ES-I3 (cell line): ENCODE measurements around the gene GID4.

Experiments used
- H3K36me3 ChIP-seq: 2 replicates; pipeline ENCODE4 v1.6.1; 2013; ENCODE audit warnings: mild to moderate bottlenecking, low read length, control low read depth, moderate library complexity; ENCODE audit not compliant: insufficient read depth
- H3K4me1 ChIP-seq: 2 replicates; pipeline ENCODE4 v1.6.1; 2013; ENCODE audit warnings: mild to moderate bottlenecking, control low read depth, low read length; ENCODE audit not compliant: insufficient read depth
- H3K9ac ChIP-seq: 2 replicates; pipeline ENCODE4 v1.6.1; 2013; ENCODE audit warnings: low read depth, mild to moderate bottlenecking, low read length, moderate library complexity
- H3K9me3 ChIP-seq: 2 replicates; pipeline ENCODE4 v1.6.1; 2013; ENCODE audit warnings: mild to moderate bottlenecking, low read length, moderate library complexity; ENCODE audit not compliant: control insufficient read depth, insufficient read depth

GID4 gene

DNA sequence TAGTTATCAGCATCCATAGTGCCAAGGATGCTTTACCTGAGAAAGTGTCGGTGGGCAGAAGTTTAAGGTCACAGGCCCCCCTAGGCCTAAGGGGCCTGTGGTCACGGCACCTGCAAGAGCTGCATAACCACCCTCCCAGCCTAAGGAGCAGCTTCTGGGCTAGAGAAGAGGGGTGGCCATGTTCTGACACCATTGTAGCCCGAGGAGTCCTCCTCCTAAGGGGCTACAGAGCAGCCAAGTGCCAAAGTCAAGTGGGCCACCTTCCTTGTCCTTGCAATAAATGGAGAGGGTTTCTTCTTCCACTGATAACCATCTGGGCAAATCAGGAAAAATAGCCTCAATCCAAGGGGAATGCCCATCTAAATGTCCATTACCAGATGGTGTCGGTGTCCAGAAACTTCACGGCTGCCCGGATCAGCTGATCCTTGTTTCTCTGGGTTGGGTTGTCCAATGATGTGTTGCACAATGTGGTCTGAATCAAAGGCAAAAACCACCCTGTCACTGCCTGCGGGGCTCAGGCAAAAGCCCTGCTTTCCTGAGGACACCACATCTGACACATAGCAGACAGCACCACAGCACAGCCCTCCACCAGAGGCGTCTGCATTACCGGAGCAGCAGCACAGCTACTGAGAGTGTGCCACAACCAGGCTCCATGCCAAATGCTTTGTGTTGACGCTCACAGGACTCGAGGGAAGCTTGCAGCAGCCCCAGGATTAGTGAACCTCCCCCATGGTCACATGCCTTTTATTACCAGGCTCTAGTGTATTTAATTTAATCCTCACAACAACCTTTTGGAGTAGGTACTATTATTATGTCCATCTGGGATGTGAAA lies 13.0 kb upstream of the GID4 start:
- H3K9me3 ChIP-seq, result no peaks in the 10 kb centered on the region
- no peak overlapping the region for H3K9ac ChIP-seq
- no peaks in the 10 kb centered on the region; the same call in 1 of the 2 replicates for H3K36me3 ChIP-seq
- no peaks in the 10 kb centered on the region for H3K4me1 ChIP-seq

DNA sequence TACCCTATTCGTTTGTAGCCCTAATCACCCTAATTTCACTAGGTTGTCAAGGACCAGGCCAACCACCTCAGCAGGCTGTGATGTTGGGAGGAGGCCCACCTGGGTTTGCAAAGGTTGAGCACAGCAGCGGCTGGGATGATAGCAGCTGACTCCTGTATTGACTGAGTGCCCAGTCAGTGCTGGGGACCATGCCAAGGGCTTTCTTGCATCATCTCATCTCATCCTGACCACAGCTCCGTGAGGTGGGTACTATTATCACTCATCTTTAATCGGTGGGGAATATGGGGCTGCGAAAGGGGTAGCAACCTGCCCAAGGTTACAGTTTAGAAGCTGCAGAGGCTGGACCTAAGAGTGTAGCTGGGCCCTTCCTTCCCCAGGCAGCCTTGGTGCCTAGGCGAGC lies 11.9 kb upstream of the GID4 start:
- H3K4me1 ChIP-seq, result no peaks in the 10 kb centered on the region
- no peaks in the 10 kb centered on the region; the same call in 1 of the 2 replicates for H3K36me3 ChIP-seq
- H3K9ac ChIP-seq, result no peak overlapping the region
- H3K9me3 ChIP-seq, result no peaks in the 10 kb centered on the region

DNA sequence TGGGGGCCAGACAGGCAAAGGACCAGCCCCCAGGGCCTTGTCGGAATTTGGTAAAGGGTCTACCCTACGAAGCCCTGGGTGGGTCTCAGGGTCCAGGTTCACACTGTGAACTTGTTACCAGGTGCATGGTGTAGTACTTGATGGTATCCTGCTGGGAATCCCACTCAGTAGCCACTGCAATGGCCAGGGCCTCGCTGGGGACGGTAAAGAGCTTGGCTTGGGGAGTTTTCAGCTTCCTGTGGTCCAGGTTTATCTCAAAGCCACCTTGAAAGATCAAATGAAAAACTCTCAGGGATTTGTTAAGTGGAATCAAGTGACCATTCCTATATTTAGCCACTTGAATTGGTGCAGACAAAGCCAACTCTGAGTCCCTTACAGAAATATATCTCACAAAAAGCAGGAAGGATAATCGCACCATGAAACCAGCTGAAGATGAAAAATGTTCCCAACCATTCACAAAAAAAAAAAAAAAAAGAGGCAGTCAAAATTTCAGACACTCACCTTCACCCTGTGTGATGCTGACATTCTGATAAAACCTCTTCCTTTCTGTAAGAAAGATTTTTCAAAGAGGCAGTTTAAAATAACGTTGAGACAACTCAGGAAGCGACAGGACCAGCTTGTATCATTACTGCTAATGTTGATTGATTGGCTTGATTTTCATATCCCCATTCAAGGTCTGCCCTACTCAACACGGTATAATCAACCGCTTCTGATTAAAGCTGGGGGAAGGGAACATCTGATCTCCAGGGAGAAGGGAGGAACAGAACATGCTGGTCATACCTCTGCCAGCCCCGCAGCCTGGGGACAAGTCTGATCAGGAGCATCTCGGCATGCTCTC lies 10.9 kb upstream of the GID4 start:
- Histone ChIP-seq H3K36me3 (no peaks in the 10 kb centered on the region; the same call in 1 of the 2 replicates), H3K9ac (no peak overlapping the region), H3K4me1 (no peaks in the 10 kb centered on the region), H3K9me3 (no peaks in the 10 kb centered on the region)

DNA sequence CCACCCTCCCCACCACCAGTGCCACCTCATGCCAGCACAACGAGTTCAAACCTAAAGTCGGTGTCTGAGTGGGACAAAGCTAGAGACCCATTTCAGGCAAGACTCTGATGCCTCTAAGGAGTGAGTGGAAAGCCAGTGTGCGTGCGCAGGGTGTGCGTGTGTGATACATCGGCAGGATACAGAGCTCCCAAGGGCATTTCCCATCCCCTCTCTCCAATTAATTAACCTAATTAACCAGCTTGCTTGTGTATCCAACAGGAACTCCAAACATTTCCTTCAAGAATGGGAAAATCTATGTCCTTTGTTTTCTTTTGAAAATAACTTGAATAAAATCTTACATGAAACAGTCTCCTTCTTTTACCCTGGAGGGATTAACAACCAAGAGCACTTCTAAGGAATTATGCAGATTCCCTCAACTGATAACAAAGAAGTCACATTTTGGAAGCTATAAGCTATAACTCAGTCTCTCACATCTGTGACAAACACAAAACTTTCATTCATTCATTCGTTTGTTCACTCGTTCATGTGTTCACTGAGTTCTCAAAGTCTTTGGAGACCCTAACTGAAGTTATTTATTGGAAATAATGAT lies 10.2 kb upstream of the GID4 start:
- Histone ChIP-seq H3K36me3 (no peaks in the 10 kb centered on the region; the same call in 1 of the 2 replicates), H3K4me1 (no peaks in the 10 kb centered on the region), H3K9me3 (no peaks in the 10 kb centered on the region), H3K9ac (no peak overlapping the region)

DNA sequence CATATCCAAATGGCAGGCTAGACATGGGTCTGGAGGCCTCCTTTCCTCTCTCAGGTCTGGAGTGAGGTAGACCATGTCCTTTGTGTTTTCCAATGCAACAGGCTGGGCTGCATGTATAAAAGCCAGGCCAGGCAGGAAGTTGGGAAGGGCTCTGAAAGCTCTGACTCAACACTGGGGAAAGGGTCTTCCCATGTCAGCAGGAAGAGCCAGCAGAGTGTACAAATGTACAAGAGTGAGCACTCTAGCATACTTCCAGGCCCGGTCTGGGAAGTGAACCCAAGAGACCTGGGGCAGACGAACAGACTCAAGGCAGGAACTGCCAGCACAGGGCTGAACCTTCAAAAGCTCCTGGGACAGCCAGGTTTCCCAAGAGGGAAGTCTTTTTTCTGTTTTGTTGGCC lies 7.3 kb upstream of the GID4 start:
- Histone ChIP-seq H3K9ac (no peak overlapping the region), H3K9me3 (no peaks in the 10 kb centered on the region), H3K36me3 (no peaks in the 10 kb centered on the region; the same call in 1 of the 2 replicates), H3K4me1 (no peaks in the 10 kb centered on the region)

DNA sequence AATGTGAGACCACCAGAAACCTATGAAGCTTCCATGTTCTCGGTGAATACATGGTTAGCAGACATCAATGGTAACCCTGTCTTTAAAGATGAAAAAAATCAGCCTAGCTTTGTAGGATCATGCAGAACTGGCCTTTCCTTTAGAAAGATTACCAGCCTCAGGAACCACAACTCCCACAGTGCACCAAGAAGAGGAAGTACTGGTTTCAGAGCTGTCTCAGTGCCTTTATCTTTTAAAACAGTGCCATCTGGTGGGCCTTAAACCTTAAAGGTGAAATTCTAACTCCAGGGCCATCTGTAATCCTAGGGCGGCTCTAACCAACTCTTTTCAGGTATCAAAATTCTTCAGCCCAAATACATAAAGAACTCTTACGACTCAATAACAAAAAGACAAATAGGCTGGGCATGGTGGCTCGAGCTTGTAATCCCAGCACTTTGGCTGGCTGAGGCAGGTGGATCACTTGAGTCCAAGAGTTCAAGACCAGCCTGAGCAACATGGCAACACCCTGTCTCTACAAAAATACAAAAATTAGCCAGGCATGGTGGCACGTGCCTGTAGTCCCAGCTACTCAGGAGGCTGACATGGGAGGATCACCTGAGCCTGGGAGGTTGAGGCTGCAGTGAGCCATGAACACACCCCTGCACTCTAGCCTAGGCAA lies 5.6 kb upstream of the GID4 start:
- peaks cover 6% of the 10 kb centered on the region; the same call in 1 of the 2 replicates for H3K4me1 ChIP-seq
- no peaks in the 10 kb centered on the region; the same call in 1 of the 2 replicates for H3K36me3 ChIP-seq
- H3K9me3 ChIP-seq, result no peaks in the 10 kb centered on the region
- no peak overlapping the region for H3K9ac ChIP-seq

DNA sequence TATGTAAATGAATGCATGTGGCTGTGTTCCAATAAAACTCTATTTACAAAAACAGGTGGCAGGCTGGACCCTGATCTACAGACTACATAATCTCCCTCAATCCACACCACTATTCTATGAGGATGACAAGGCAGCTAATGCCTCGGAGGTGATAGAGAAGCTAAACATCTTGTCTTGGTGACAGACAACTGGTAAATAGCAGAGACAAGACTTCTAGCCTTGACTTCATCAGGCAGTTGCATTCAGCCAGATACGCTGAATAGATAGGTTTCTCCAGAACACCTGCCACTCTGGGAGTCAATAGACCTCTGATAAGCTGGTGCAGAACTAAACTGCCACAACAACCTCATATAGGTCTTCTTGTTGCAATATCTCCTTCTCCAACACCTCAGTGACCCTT lies 3.5 kb upstream of the GID4 start:
- H3K9me3 ChIP-seq, result no peaks in the 10 kb centered on the region
- H3K9ac ChIP-seq, result no peak overlapping the region
- H3K36me3 ChIP-seq, result no peaks in the 10 kb centered on the region; the same call in 1 of the 2 replicates
- peaks cover 6% of the 10 kb centered on the region; the same call in 1 of the 2 replicates for H3K4me1 ChIP-seq

DNA sequence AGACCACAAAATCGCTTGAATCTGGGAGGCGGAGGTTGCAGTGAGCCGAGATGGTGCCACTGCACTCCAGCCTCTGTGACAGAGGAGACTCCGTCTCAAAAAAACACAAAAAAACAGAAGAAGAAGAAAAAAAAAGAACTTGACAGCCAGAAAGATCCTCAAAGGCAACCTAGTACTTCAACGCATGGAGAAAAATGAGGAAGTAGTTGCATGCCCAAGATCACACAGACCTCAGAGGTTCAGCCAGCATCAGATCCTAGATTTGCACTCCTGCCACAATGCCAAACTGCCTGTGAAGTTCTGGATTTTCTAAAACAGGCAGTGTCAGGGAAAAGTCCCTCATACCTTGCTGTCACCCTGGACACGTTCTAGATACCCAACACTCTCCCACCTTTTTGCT lies 1.7 kb upstream of the GID4 start:
- Histone ChIP-seq H3K9ac (no peak overlapping the region), H3K4me1 (peaks cover 6% of the 10 kb centered on the region; the same call in 1 of the 2 replicates), H3K9me3 (no peaks in the 10 kb centered on the region), H3K36me3 (no peaks in the 10 kb centered on the region)

DNA sequence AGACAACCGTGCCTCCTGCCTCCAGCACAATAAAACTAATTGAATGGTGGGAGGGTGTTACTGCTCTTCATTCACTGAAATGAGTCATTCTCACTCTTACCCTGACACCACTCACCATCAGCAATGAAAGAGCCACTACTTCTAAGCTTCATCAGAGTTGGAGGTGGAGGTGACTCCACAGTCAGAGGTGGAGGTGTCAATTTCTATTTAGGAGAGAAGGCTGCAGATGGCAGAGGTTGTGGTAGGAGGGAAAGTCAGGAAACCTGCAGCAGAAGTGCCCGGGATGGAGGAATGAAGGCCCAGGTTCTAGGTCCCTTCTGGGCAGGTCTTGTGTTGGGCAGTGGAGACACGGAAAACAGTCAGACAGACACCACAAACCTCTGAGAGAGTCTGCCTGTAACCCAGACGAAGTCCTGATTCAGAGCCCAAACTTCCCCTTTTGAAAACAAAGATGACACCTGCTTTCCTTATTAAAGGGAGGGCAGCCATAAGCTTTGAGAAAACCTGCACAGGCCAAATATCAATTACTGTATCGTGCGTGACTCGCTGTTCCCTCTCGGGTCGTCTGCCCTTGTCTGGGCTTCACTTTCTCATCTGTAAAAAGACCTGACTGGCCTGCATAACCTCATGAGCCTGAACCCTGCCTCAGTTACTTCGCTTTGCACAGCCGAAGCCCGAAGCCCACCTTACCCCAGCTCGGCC lies 908 bp upstream of the GID4 start:
- no peaks in the 10 kb centered on the region for H3K36me3 ChIP-seq
- H3K9ac ChIP-seq, result peak overlapping the region; percentile 95
- H3K9me3 ChIP-seq, result no peaks in the 10 kb centered on the region
- peaks cover 6% of the 10 kb centered on the region; the same call in 1 of the 2 replicates for H3K4me1 ChIP-seq

DNA sequence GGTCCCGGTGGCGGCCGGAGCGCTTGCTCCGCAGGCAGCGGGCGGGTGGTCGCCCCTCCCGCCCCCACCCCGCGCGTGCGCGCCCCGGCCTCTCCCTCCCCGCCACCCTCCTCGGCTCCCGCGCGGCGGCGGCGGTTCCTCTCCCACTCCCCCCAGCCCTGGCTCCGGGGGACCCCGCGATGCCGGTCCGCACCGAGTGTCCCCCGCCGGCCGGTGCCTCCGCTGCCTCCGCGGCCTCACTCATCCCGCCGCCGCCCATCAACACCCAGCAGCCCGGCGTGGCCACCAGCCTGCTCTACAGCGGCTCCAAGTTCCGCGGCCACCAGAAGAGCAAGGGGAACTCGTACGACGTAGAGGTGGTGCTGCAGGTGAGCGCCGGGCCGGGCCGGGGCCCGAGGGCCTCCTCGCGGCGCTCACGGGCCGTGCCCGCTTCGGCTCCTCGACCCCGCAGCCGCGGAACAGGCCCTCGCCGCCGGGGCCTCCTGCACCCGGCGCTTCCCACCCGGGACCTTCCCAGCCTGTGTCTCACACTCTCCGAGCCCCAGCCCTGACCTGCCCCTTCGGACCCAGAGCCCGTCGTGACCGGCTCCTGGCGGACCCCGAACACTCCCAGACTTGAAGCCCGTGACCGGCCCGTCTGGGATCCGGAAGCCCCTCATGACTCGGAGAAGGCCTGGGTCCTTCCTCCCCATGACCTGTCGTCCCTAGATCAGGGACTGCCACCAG lies 490 bp downstream of the GID4 start:
- H3K9me3 ChIP-seq, result no peaks in the 10 kb centered on the region
- H3K9ac ChIP-seq, result peak overlapping the region; percentile 71
- H3K4me1 ChIP-seq, result peaks cover 6% of the 10 kb centered on the region; the same call in 1 of the 2 replicates
- no peaks in the 10 kb centered on the region for H3K36me3 ChIP-seq

DNA sequence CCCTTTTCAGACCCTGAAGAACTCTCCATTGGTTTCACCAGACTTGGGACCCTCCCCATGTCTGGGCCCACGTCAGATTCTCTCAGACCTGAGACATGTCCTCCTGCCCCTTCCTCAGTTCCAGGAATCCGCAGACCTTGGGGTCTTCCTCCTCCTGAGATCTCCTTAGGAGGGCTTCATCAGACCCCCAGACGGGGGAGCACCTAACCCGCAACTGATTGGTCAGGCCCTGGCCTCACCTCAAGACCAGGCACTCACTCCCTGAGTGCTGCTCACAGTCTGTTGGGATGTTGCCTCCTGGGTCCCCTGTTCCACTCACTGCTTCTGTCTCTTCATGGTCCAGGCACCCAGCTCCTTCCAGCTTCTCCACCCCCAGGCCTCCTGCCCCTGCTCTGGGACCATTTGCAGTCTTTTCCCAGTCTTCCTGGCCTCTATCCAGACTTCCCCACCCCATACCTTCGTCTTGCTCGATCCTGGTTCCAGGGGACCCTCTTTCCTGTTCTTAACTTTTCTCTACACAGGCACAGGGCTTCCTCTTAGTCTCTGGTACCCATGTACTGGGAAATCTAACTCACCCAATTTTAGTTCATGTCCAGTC lies 1.2 kb downstream of the GID4 start:
- Histone ChIP-seq H3K9me3 (no peaks in the 10 kb centered on the region), H3K4me1 (peaks cover 6% of the 10 kb centered on the region; the same call in 1 of the 2 replicates), H3K36me3 (no peaks in the 10 kb centered on the region), H3K9ac (peak overlapping the region; percentile 71)

DNA sequence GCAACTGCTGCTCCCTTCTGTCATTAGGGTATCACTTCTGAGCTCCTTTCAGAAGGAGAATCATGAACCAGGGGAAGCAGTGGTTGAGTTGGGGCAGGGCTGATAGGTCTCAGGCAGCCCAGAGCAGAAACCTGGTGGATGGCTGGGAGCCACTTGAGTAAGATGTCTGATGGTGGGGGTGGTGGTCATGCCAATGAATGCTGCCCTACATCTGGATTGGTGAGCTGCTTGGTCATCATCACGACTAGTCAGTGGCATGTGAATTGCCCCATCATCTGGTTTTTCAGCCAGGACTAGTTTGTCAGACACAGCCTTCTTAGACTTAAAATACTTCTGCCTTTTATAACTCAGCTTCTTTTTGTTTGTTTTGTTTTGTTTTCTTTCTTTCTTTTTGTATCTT lies 2.6 kb downstream of the GID4 start:
- Histone ChIP-seq H3K36me3 (no peaks in the 10 kb centered on the region), H3K9ac (no peak overlapping the region), H3K4me1 (peaks cover 6% of the 10 kb centered on the region; the same call in 1 of the 2 replicates), H3K9me3 (no peaks in the 10 kb centered on the region)

DNA sequence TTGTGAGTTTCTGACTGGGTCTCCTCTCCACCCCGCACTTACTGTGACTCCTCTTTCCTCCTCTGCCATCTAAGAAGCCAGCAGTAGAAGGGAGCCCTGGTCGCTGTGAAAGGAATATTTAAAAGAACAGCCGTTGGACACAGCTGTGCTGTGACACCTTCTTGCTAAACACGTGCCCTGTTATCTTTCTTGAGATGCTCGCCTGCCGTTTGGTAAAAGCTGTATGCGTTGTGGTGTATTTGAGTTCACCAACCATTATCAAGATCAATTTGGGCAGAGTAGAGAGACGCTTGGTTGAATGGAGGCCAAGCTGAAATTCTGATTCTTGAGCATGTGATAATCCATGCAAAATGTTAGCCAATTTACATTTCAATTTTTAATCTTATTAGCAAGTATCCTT lies 3.8 kb downstream of the GID4 start:
- H3K4me1 ChIP-seq, result 0 out of 2 replicates have a peak, but pooled peaks cover 4% of the 10 kb centered on the region
- no peaks in the 10 kb centered on the region for H3K9me3 ChIP-seq
- peaks cover 6% of the 10 kb centered on the region; the same call in 1 of the 2 replicates for H3K36me3 ChIP-seq
- H3K9ac ChIP-seq, result no peak overlapping the region
